Measurements from ENCODE around the gene ZNF813.

ZNF813 gene

GRCh38 chr19:53504885-53505284 is 37.4 kb downstream of the ZNF813 start:
- no peak for DNase-seq
- no peak overlapping the region for H4K91ac ChIP-seq (ENCODE audit: low read length)
- no peak overlapping the region for H3K23ac ChIP-seq (ENCODE audit: low read length in 2 of 2)
- H3K18ac ChIP-seq (ENCODE audit: low read depth in 1 of 2, low read length in 2 of 2): no peak overlapping the region
- no peaks in the 10 kb centered on the region for H3K27me3 ChIP-seq (ENCODE audit: control insufficient read depth in 1 of 2, insufficient read depth in 1 of 2, low read length in 2 of 2)
- H3K9ac ChIP-seq (ENCODE audit: low read length): peak overlapping the region; percentile 87
- H2AK5ac ChIP-seq (ENCODE audit: low read length, severe bottlenecking): no peak overlapping the region
- no peak overlapping the region for H2BK120ac ChIP-seq (ENCODE audit: low read depth, low read length)
- H2BK5ac ChIP-seq (ENCODE audit: low read depth, low read length, poor library complexity, severe bottlenecking): no peak overlapping the region
- H3K9me3 ChIP-seq (ENCODE audit: control insufficient read depth, low read length): no peaks in the 10 kb centered on the region
- H3K14ac ChIP-seq (ENCODE audit: low read length in 2 of 2): no peak overlapping the region
- H3K27ac ChIP-seq (ENCODE audit: low read length, poor library complexity, severe bottlenecking): no peak overlapping the region
- H3K4ac ChIP-seq (ENCODE audit: low read depth in 1 of 2, low read length in 2 of 2): no peak overlapping the region
- no peak overlapping the region for H2AFZ ChIP-seq (ENCODE audit: low read depth, low read length)
- no peak overlapping the region for H2BK12ac ChIP-seq (ENCODE audit: low read length in 2 of 2)
- no peak overlapping the region for H2BK15ac ChIP-seq (ENCODE audit: low read depth, poor library complexity, severe bottlenecking)
- WGBS: 57% methylated on average over 5 of the region's 7 CpGs
- H4K8ac ChIP-seq (ENCODE audit: low read length): no peak overlapping the region
- peak overlapping the region in 1 of 2 experiments; percentile 57 for H3K4me3 ChIP-seq (ENCODE audit: insufficient read depth in 1 of 2, low read depth in 1 of 2, low read length in 2 of 2)
- H3K4me2 ChIP-seq (ENCODE audit: low read length, poor library complexity, severe bottlenecking): no peak overlapping the region
- no peaks in the 10 kb centered on the region for H3K4me1 ChIP-seq (ENCODE audit: control insufficient read depth, insufficient read depth, low read depth, low read length)
- H3K79me1 ChIP-seq (replicated peaks; ENCODE audit: low read length, poor library complexity, severe bottlenecking): no peaks in the 10 kb centered on the region
- no peaks in the 10 kb centered on the region for H3K36me3 ChIP-seq (ENCODE audit: control insufficient read depth in 1 of 2, insufficient read depth in 2 of 2, low read depth in 1 of 2, low read length in 2 of 2)

DNA sequence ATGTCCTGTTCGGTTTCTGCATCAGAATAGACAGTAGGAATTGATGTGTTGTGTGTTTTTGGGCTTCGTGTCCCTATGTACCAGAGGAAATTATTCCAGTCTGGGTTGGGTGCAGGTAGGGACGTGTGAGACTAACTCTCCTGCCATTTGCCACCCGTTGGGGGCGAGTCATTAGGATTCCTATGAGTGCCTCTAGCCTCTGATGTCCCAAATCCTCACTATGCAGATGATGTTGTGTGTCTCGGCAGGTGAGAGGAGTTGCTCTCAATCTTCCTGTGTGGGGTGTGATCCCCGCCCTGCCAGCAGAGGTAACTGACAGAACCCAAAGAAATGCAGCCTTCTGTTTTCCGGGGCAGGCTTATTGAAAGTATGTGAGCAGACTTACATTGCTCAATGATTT is 39.2 kb downstream of the ZNF813 start:
- Histone ChIP-seq H3K4me3 (ENCODE audit: insufficient read depth in 1 of 2, low read depth in 1 of 2, low read length in 2 of 2) (no peak overlapping the region), H3K9me3 (ENCODE audit: control insufficient read depth, low read length) (no peaks in the 10 kb centered on the region), H3K23ac (ENCODE audit: low read length in 2 of 2) (no peak overlapping the region), H2BK12ac (ENCODE audit: low read length in 2 of 2) (no peak overlapping the region), H3K14ac (ENCODE audit: low read length in 2 of 2) (no peak overlapping the region), H2AK5ac (ENCODE audit: low read length, severe bottlenecking) (no peak overlapping the region), H2BK5ac (ENCODE audit: low read depth, low read length, poor library complexity, severe bottlenecking) (no peak overlapping the region), H3K4me1 (ENCODE audit: control insufficient read depth, insufficient read depth, low read depth, low read length) (no peaks in the 10 kb centered on the region), H3K27me3 (ENCODE audit: control insufficient read depth in 1 of 2, insufficient read depth in 1 of 2, low read length in 2 of 2) (no peaks in the 10 kb centered on the region), H3K36me3 (ENCODE audit: control insufficient read depth in 1 of 2, insufficient read depth in 2 of 2, low read depth in 1 of 2, low read length in 2 of 2) (no peaks in the 10 kb centered on the region), H3K18ac (ENCODE audit: low read depth in 1 of 2, low read length in 2 of 2) (no peak overlapping the region), H4K91ac (ENCODE audit: low read length) (no peak overlapping the region), H3K79me1 (replicated peaks; ENCODE audit: low read length, poor library complexity, severe bottlenecking) (no peaks in the 10 kb centered on the region), H4K8ac (ENCODE audit: low read length) (no peak overlapping the region), H2AFZ (ENCODE audit: low read depth, low read length) (no peak overlapping the region), H2BK120ac (ENCODE audit: low read depth, low read length) (no peak overlapping the region), H3K4me2 (ENCODE audit: low read length, poor library complexity, severe bottlenecking) (no peak overlapping the region), H3K4ac (ENCODE audit: low read depth in 1 of 2, low read length in 2 of 2) (no peak overlapping the region), H3K9ac (ENCODE audit: low read length) (no peak overlapping the region), H2BK15ac (ENCODE audit: low read depth, poor library complexity, severe bottlenecking) (no peak overlapping the region), H3K27ac (ENCODE audit: low read length, poor library complexity, severe bottlenecking) (no peak overlapping the region)
- DNase-seq: no peak
- 73% methylated on average over 8 of the region's 8 CpGs for WGBS

DNA sequence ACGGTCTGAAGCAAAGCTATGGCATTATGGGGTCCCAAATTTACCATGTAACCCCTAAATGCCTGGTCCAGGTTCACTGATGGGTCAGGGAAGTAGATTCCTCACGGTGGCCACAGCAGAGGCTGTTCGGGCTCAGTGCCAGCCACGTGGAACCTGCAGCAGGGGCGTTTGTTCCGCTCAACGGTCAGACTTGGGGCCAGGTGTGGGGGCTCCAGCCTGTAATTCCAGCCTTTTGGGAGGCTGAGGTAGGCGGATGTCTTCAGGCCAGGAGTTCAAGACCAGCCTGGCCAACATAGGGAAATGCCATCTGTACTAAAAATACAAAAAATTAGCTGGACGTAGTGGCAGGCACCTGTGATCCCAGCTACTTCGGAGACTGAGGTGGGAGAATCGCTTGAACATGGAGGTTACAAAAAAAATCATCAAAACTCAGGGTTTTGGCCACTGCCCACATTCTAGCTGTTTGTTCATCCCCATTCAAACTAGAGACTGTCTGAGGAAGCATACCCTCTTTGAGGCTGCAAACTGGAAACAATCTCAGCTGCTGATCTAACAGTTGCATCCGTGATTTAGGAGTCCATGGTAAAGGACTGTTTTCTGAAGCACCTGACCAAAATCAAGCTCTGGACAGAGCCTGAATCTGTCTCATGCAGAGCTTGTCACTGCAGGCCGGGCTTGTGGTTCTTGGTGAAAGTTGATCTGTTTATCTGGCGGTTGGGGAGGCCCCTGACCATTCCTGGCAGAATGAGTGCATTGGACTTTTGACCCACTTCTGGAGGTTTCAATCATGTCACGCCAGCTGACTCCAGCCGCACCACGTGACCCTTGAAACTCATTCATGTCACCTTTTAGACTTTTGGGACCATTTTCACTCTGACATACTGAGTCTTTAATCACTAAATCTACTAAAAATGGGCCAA is 40.2 kb downstream of the ZNF813 start:
- no peak overlapping the region for H4K91ac ChIP-seq (ENCODE audit: low read length)
- H2BK15ac ChIP-seq (ENCODE audit: low read depth, poor library complexity, severe bottlenecking): no peak overlapping the region
- no peak overlapping the region for H2BK120ac ChIP-seq (ENCODE audit: low read depth, low read length)
- no peak overlapping the region for H3K4me3 ChIP-seq (ENCODE audit: insufficient read depth in 1 of 2, low read depth in 1 of 2, low read length in 2 of 2)
- no peak overlapping the region for H2BK12ac ChIP-seq (ENCODE audit: low read length in 2 of 2)
- WGBS: 79% methylated on average over 17 of the region's 17 CpGs
- no peaks in the 10 kb centered on the region for H3K9me3 ChIP-seq (ENCODE audit: control insufficient read depth, low read length)
- H3K79me1 ChIP-seq (replicated peaks; ENCODE audit: low read length, poor library complexity, severe bottlenecking): no peaks in the 10 kb centered on the region
- no peak overlapping the region for H3K4me2 ChIP-seq (ENCODE audit: low read length, poor library complexity, severe bottlenecking)
- no peak overlapping the region for H4K8ac ChIP-seq (ENCODE audit: low read length)
- H3K27ac ChIP-seq (ENCODE audit: low read length, poor library complexity, severe bottlenecking): no peak overlapping the region
- H2AK5ac ChIP-seq (ENCODE audit: low read length, severe bottlenecking): no peak overlapping the region
- no peak overlapping the region for H3K23ac ChIP-seq (ENCODE audit: low read length in 2 of 2)
- no peak for DNase-seq
- no peak overlapping the region for H3K18ac ChIP-seq (ENCODE audit: low read depth in 1 of 2, low read length in 2 of 2)
- no peak overlapping the region for H3K4ac ChIP-seq (ENCODE audit: low read depth in 1 of 2, low read length in 2 of 2)
- no peak overlapping the region for H2BK5ac ChIP-seq (ENCODE audit: low read depth, low read length, poor library complexity, severe bottlenecking)
- no peaks in the 10 kb centered on the region for H3K36me3 ChIP-seq (ENCODE audit: control insufficient read depth in 1 of 2, insufficient read depth in 2 of 2, low read depth in 1 of 2, low read length in 2 of 2)
- no peak overlapping the region for H3K9ac ChIP-seq (ENCODE audit: low read length)
- H3K27me3 ChIP-seq (ENCODE audit: control insufficient read depth in 1 of 2, insufficient read depth in 1 of 2, low read length in 2 of 2): no peaks in the 10 kb centered on the region
- H3K14ac ChIP-seq (ENCODE audit: low read length in 2 of 2): no peak overlapping the region
- no peak overlapping the region for H2AFZ ChIP-seq (ENCODE audit: low read depth, low read length)
- no peaks in the 10 kb centered on the region for H3K4me1 ChIP-seq (ENCODE audit: control insufficient read depth, insufficient read depth, low read depth, low read length)

DNA sequence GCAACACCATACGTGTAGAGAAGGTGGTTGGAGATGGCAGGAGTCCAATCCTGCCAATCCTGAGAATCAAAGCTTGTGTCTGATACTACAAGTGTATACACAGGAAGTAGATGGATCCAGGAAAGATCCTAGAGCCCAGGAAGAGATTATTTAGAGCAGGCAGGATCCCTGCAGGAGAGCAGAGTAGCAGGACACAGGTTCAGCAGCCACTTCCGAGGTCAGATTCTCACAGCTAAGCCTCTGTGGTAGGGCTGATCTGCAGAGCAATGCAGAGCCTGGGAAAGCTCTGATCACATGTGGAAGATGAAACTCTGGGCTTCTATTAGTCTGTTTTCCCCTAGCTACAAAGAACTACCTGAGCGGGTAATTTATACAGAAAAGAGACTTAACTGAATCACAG is 41.9 kb downstream of the ZNF813 start:
- no peak overlapping the region for H2BK120ac ChIP-seq (ENCODE audit: low read depth, low read length)
- no peak overlapping the region for H3K27ac ChIP-seq (ENCODE audit: low read length, poor library complexity, severe bottlenecking)
- H2AK5ac ChIP-seq (ENCODE audit: low read length, severe bottlenecking): no peak overlapping the region
- no peaks in the 10 kb centered on the region for H3K4me1 ChIP-seq (ENCODE audit: control insufficient read depth, insufficient read depth, low read depth, low read length)
- no peak overlapping the region for H3K4me3 ChIP-seq (ENCODE audit: insufficient read depth in 1 of 2, low read depth in 1 of 2, low read length in 2 of 2)
- no peak overlapping the region for H2BK12ac ChIP-seq (ENCODE audit: low read length in 2 of 2)
- H3K4me2 ChIP-seq (ENCODE audit: low read length, poor library complexity, severe bottlenecking): no peak overlapping the region
- H3K4ac ChIP-seq (ENCODE audit: low read depth in 1 of 2, low read length in 2 of 2): no peak overlapping the region
- no peak overlapping the region for H3K23ac ChIP-seq (ENCODE audit: low read length in 2 of 2)
- H2BK15ac ChIP-seq (ENCODE audit: low read depth, poor library complexity, severe bottlenecking): no peak overlapping the region
- WGBS: 62% methylated on average over 3 of the region's 3 CpGs
- H2AFZ ChIP-seq (ENCODE audit: low read depth, low read length): no peak overlapping the region
- no peaks in the 10 kb centered on the region for H3K79me1 ChIP-seq (replicated peaks; ENCODE audit: low read length, poor library complexity, severe bottlenecking)
- no peaks in the 10 kb centered on the region for H3K27me3 ChIP-seq (ENCODE audit: control insufficient read depth in 1 of 2, insufficient read depth in 1 of 2, low read length in 2 of 2)
- H3K9ac ChIP-seq (ENCODE audit: low read length): no peak overlapping the region
- no peak overlapping the region for H4K91ac ChIP-seq (ENCODE audit: low read length)
- H4K8ac ChIP-seq (ENCODE audit: low read length): no peak overlapping the region
- no peak overlapping the region for H2BK5ac ChIP-seq (ENCODE audit: low read depth, low read length, poor library complexity, severe bottlenecking)
- H3K18ac ChIP-seq (ENCODE audit: low read depth in 1 of 2, low read length in 2 of 2): no peak overlapping the region
- no peaks in the 10 kb centered on the region for H3K9me3 ChIP-seq (ENCODE audit: control insufficient read depth, low read length)
- DNase-seq: no peak
- H3K36me3 ChIP-seq (ENCODE audit: control insufficient read depth in 1 of 2, insufficient read depth in 2 of 2, low read depth in 1 of 2, low read length in 2 of 2): no peaks in the 10 kb centered on the region
- no peak overlapping the region for H3K14ac ChIP-seq (ENCODE audit: low read length in 2 of 2)

Data from mesenchymal stem cell (in vitro differentiated cells and primary cell).